Chondrocyte (in vitro differentiated cells): ENCODE results near the gene NPHP4. TPM values are rescaled to one million over a fixed set of nuclear protein-coding genes. Genes with fewer than 3 reads are reported as not detected.

Source experiments
- DNase-seq: peaks from one replicate; pipeline ENCODE4 v3.0.0; 2021; ENCODE audit warnings: mixed read lengths, low spot score
- H3K27ac Mint-ChIP-seq: one replicate; pipeline ENCODE4 v1.8.0; 2021; ENCODE audit warnings: mild to moderate bottlenecking, moderate library complexity, mixed read lengths; ENCODE audit not compliant: unreplicated experiment
- H3K27me3 Mint-ChIP-seq: 2 replicates; pipeline ENCODE4 v1.8.0; 2021; ENCODE audit warnings: low read depth, mixed read lengths
- H3K36me3 Mint-ChIP-seq: 2 replicates; pipeline ENCODE4 v1.8.0; 2021; ENCODE audit warnings: low read depth, mixed read lengths
- H3K4me1 Mint-ChIP-seq: 2 replicates; pipeline ENCODE4 v1.8.0; 2021; ENCODE audit warnings: low read depth, mild to moderate bottlenecking, mixed read lengths
- H3K4me3 Mint-ChIP-seq: one replicate; pipeline ENCODE4 v1.8.0; 2021; ENCODE audit warnings: mild to moderate bottlenecking, moderate library complexity, mixed read lengths; ENCODE audit not compliant: unreplicated experiment
- H3K9me3 Mint-ChIP-seq: 2 replicates; pipeline ENCODE4 v1.8.0; 2021; ENCODE audit warnings: low read depth, mixed read lengths
- CTCF ChIP-seq: fragments of 200-600 bp; sonication (generic); IDR thresholded peaks from 2 replicates; pipeline ENCODE4 v1.5.0; 2021; ENCODE audit warnings: antibody characterized with exemption, mild to moderate bottlenecking, moderate library complexity
- total RNA-seq: library from RNA; stranded (reverse); gene quantifications from 3 replicates; pipeline ENCODE4 v1.2.1, GENCODE V29; 2021

The NPHP4 gene
- total RNA-seq, 1 donor from 2014 or later = 8.7 TPM

- Mint-ChIP-seq H3K4me3 (no peak overlapping the region), H3K36me3 (no peaks in the 10 kb centered on the region), H3K9me3 (no peaks in the 10 kb centered on the region), H3K4me1 (peaks cover 12% of the 10 kb centered on the region), H3K27me3 (no peaks in the 10 kb centered on the region), H3K27ac (no peak overlapping the region)
- no peak for TF ChIP-seq CTCF
- no peak for DNase-seq
Observed at GRCh38 chr1:5909576-5910275, 82.5 kb downstream of the NPHP4 start.

GRCh38 chr1:5908461-5909375, 83.5 kb downstream of the NPHP4 start:
- H3K27me3 Mint-ChIP-seq = no peaks in the 10 kb centered on the region
- no peak overlapping the region for H3K4me3 Mint-ChIP-seq
- H3K4me1 Mint-ChIP-seq = peaks cover 9% of the 10 kb centered on the region
- no peaks in the 10 kb centered on the region for H3K36me3 Mint-ChIP-seq
- H3K27ac Mint-ChIP-seq = no peak overlapping the region
- no peak for TF ChIP-seq CTCF
- H3K9me3 Mint-ChIP-seq = no peaks in the 10 kb centered on the region
- no peak for DNase-seq

- Mint-ChIP-seq H3K4me1 (peaks cover 3% of the 10 kb centered on the region), H3K4me3 (no peak overlapping the region), H3K36me3 (no peaks in the 10 kb centered on the region), H3K9me3 (no peaks in the 10 kb centered on the region), H3K27ac (no peak overlapping the region), H3K27me3 (no peaks in the 10 kb centered on the region)
- no peak for DNase-seq
- no peak for TF ChIP-seq CTCF
Observed at GRCh38 chr1:5907966-5908365, 84.3 kb downstream of the NPHP4 start.

GRCh38 chr1:5907386-5907785, 84.8 kb downstream of the NPHP4 start:
- no peak for DNase-seq
- peaks cover 3% of the 10 kb centered on the region for H3K4me1 Mint-ChIP-seq
- no peaks in the 10 kb centered on the region for H3K27me3 Mint-ChIP-seq
- no peaks in the 10 kb centered on the region for H3K36me3 Mint-ChIP-seq
- no peak overlapping the region for H3K4me3 Mint-ChIP-seq
- H3K9me3 Mint-ChIP-seq = no peaks in the 10 kb centered on the region
- no peak overlapping the region for H3K27ac Mint-ChIP-seq
- TF ChIP-seq CTCF = no peak

- no peaks in the 10 kb centered on the region for H3K36me3 Mint-ChIP-seq
- no peak overlapping the region for H3K4me3 Mint-ChIP-seq
- no peaks in the 10 kb centered on the region for H3K9me3 Mint-ChIP-seq
- H3K27me3 Mint-ChIP-seq = no peaks in the 10 kb centered on the region
- H3K27ac Mint-ChIP-seq = no peak overlapping the region
- H3K4me1 Mint-ChIP-seq = peaks cover 2% of the 10 kb centered on the region
- TF ChIP-seq CTCF = no peak
- DNase-seq = no peak
Observed at GRCh38 chr1:5906966-5907365, 85.3 kb downstream of the NPHP4 start.
